Ovary (tissue), 3 donors: ENCODE results near the gene PRR5.

Experiments
- EP300 ChIP-seq: sonication (generic); formaldehyde crosslinking; IDR thresholded peaks from one replicate; pipeline ENCODE4 v1.6.1; 2017; ENCODE audit warnings: antibody characterized with exemption
- POLR2A ChIP-seq: fragments of 450-650 bp; IDR thresholded peaks from one replicate; pipeline ENCODE4 v1.6.1; 2017; ENCODE audit warnings: antibody characterized with exemption, mild to moderate bottlenecking, moderate library complexity
- TF ChIP-seq, protein P1 (sequence below), 3 donors: fragments of 450-650 bp in 2 of 3; fragments of 200-600 bp in 1 of 3; IDR thresholded peaks; one replicate each; pipeline versions ENCODE4 v1.5.1 to v1.8.0; 2016 to 2022; ENCODE audit warnings: antibody characterized with exemption in 3 of 3, mild to moderate bottlenecking in 1 of 3
- donor health status: DM: no; HTN: no; CAD: no.

DNA sequence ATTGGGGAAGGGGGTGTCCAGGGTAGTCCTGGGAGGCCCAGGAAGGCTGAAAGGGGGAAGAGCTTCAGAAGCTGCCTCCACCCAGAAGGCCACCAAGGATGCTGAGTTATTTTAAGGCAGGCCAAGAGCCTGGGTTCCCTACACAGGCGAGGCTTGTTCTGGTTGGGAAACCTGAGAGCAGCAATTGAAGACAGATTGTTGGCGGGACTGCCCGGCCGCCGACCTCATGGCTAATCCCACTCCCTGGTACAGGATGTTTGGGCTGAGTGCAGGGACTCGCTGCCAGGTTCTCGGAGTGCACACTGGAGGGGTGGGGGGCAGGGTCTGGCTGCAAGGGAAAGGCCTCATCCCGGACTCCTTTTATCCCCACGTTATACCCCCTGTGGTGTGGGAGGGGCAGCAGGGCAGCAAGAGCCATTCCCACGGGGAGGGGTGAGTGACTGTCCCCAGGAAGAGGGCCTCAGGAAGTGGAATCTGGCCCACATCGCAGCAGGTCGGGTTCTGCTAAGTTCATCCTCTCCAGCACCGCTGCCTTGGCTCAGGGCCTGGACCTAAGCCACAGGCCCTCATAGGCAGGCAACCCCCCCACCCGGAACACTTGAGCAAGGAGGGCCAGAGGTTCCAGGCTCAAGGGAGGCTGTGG, 43.6 kb upstream of the PRR5 start:
- TF ChIP-seq, protein P1, sequence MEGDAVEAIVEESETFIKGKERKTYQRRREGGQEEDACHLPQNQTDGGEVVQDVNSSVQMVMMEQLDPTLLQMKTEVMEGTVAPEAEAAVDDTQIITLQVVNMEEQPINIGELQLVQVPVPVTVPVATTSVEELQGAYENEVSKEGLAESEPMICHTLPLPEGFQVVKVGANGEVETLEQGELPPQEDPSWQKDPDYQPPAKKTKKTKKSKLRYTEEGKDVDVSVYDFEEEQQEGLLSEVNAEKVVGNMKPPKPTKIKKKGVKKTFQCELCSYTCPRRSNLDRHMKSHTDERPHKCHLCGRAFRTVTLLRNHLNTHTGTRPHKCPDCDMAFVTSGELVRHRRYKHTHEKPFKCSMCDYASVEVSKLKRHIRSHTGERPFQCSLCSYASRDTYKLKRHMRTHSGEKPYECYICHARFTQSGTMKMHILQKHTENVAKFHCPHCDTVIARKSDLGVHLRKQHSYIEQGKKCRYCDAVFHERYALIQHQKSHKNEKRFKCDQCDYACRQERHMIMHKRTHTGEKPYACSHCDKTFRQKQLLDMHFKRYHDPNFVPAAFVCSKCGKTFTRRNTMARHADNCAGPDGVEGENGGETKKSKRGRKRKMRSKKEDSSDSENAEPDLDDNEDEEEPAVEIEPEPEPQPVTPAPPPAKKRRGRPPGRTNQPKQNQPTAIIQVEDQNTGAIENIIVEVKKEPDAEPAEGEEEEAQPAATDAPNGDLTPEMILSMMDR (IDR thresholded peaks at IDR 0.05) = no peak
- TF ChIP-seq POLR2A = no peak
- TF ChIP-seq EP300 = no peak
